Left ventricle myocardium inferior (tissue), 1 donor: ENCODE measurements around the gene GSG1L. TPM values are rescaled to one million over a fixed set of nuclear protein-coding genes. Genes with fewer than 3 reads are reported as not detected.
A peak's percentile ranks its signal among the peaks of the same experiment; 100 is the strongest.

Experiments used
- DNase-seq: peaks from one replicate; pipeline ENCODE4 v3.0.0-alpha.2; 2020
- H3K27ac ChIP-seq: fragments of 200-600 bp; replicated peaks from 2 replicates; pipeline ENCODE4 v1.8.0; 2021
- H3K27me3 ChIP-seq: fragments of 200-600 bp; 2 replicates; pipeline ENCODE4 v1.8.0; 2021; ENCODE audit warnings: low read depth
- H3K36me3 ChIP-seq: fragments of 200-600 bp; 2 replicates; pipeline ENCODE4 v1.8.0; 2021
- H3K4me1 ChIP-seq: fragments of 200-600 bp; 2 replicates; pipeline ENCODE4 v1.8.0; 2021
- H3K4me3 ChIP-seq: fragments of 200-600 bp; 2 replicates; pipeline ENCODE4 v1.8.0; 2021; ENCODE audit warnings: mild to moderate bottlenecking, moderate library complexity
- H3K9me3 ChIP-seq: fragments of 200-600 bp; replicated peaks from 2 replicates; pipeline ENCODE4 v1.8.0; 2021
- intact Hi-C: fragments of 100-400 bp; cut with micrococcal nuclease; formaldehyde crosslinking; loops from one replicate; pipeline ENCODE4 v1.11.0; 2022
- total RNA-seq: library from RNA; stranded (reverse); fragmentation: NEBNext Ultra II Directional; extraction: Animal tissue kit (Norgen Biotek cat#: 25700); gene quantifications from one replicate; pipeline ENCODE4 v1.2.1, GENCODE V29; 2021
- TF ChIP-seq, protein P1 (sequence below): fragments of 200-600 bp; IDR thresholded peaks from 2 replicates; pipeline ENCODE4 v1.8.0; 2021; ENCODE audit warnings: antibody characterized with exemption, mild to moderate bottlenecking, borderline replicate concordance
- donor health status: DM: no; HTN: yes; CAD: no; lungs with severe emphysema.

The GSG1L gene
- total RNA-seq, 1 donor from 2014 or later: 3.4 TPM

DNA sequence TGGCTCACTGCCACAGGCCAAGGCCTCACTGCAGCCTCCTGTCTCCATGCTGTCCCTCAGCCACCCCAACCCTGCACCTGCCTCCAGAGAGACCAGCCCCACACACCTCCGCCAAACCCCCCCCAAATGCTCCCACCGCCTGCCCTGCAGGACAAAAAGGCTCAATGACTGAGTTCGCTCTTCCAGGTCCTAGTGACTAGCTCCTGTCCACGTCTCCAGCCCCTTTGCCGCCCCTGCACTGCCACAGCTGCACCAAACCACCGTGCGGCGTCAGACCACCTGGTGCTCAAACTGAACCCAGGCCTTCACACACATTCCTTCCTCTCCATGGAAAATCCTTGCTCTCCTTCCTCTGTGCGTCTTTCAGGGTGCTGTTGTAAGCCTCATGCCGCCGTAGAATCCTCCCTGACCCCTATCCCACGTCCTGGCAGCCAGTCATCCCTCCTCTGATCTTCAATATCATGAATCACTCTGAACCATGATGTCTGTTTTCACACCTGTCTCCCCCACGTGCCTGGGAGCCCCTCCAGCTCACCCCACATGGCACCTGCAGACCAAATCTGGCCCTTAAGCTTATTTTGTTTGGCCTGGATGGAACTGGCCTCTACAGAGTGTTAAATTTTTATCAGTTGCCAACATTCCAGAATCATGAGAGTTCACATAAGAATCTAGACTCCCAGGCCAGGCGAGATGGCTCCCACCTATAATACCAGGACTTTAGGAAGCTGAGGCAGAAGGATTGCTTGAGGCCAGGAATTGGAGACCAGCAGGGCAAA, 4.3 kb upstream of the GSG1L start:
- DNase-seq: no peak
- H3K27ac ChIP-seq: no peak overlapping the region
- no peaks in the 10 kb centered on the region for H3K36me3 ChIP-seq
- peaks cover 12% of the 10 kb centered on the region for H3K4me1 ChIP-seq
- H3K4me3 ChIP-seq: no peak overlapping the region
- TF ChIP-seq, protein P1, sequence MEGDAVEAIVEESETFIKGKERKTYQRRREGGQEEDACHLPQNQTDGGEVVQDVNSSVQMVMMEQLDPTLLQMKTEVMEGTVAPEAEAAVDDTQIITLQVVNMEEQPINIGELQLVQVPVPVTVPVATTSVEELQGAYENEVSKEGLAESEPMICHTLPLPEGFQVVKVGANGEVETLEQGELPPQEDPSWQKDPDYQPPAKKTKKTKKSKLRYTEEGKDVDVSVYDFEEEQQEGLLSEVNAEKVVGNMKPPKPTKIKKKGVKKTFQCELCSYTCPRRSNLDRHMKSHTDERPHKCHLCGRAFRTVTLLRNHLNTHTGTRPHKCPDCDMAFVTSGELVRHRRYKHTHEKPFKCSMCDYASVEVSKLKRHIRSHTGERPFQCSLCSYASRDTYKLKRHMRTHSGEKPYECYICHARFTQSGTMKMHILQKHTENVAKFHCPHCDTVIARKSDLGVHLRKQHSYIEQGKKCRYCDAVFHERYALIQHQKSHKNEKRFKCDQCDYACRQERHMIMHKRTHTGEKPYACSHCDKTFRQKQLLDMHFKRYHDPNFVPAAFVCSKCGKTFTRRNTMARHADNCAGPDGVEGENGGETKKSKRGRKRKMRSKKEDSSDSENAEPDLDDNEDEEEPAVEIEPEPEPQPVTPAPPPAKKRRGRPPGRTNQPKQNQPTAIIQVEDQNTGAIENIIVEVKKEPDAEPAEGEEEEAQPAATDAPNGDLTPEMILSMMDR: no peak
- intact Hi-C loops: no loop called here
- no peaks in the 10 kb centered on the region for H3K9me3 ChIP-seq
- peaks cover 48% of the 10 kb centered on the region for H3K27me3 ChIP-seq

DNA sequence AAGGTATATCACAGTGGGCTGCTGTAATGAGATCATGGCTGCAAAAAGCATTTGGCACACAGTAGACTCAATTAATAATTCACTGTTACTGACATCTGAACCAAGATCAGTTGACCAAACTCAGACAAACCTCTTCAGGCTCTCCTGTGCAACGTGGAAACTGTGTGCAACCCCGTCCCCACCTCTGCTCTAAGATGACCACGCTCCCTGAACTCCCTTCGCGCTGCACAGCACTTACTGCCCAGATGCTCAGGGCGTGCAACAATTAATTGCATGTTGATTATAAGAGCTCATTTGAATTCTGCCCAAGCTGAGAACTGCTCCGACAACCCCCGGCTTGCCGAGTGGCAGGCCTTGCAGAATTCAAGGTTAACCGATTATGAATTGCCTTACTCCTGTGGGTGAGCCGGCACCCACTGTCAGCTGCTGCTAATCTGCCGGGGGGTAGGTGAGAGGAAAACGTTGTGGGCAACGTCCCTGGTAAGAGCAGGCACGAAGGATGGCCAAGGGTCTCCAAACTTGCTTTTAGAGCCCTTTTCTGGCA, 1.3 kb upstream of the GSG1L start:
- peaks cover 16% of the 10 kb centered on the region for H3K4me1 ChIP-seq
- TF ChIP-seq, protein P1: no peak
- no peaks in the 10 kb centered on the region for H3K9me3 ChIP-seq
- no peak overlapping the region for H3K27ac ChIP-seq
- H3K4me3 ChIP-seq: no peak overlapping the region
- peaks cover 60% of the 10 kb centered on the region for H3K27me3 ChIP-seq
- intact Hi-C loops: no loop called here
- H3K36me3 ChIP-seq: no peaks in the 10 kb centered on the region
- DNase-seq: no peak

DNA sequence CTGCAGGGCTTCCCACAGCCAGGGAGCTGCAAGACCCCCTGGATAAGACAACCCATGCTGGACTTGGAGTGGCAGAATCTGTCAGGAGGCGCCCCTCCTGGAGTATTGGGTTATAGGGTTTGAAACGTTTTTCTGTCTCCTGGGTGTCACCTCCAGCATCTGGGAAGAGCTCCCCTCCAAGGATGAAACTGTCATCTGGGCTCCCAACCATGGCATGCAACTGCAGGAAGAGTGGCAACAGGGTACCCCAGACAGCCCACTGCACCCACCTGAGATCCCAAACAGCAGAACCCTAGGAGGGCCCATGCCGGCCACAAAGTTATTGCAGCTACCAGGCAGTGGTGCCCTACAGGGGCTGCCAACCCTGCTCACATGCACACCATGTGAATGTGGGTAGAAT, 636 bp upstream of the GSG1L start:
- Histone ChIP-seq H3K36me3 (no peaks in the 10 kb centered on the region), H3K4me1 (peaks cover 16% of the 10 kb centered on the region), H3K9me3 (no peaks in the 10 kb centered on the region), H3K27me3 (peaks cover 66% of the 10 kb centered on the region), H3K27ac (no peak overlapping the region), H3K4me3 (no peak overlapping the region)
- DNase-seq: no peak
- intact Hi-C loops: no loop called here
- TF ChIP-seq, protein P1: no peak

DNA sequence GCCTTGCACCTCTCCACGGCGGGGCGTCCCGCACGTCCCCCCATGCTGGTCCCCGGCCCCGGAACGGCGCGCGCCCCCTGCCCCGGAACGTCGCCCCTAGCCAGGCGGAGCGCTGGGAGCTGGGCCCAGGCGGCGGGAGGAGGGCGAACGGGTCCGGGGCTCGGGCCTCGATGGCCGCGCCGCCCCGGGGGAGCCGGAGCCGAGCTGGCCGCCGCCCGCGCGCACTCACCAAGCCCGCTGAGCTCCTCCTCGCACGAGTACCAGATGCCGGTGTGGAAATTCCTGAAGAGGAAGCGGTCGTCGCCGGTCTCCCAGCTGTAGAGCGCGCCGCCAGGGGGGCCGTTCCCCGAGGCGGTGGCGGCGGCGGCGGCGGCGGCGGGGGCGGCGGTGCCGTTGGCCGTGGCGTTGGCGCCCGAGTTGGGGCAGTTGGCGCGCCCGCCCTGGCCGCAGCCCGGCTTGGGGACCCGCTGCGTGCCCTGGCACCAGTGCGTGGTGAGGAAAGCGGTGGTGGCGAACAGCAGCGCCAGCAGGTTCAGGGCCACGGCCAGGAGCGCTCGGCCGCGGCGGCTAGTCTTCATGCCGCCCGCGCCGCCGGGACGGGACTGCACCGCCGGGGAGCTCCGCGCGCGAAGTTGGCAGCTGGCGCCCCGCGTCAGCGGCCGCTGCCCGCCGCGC, 530 bp downstream of the GSG1L start:
- no peak for DNase-seq
- intact Hi-C loops: no loop called here
- TF ChIP-seq, protein P1: no peak

DNA sequence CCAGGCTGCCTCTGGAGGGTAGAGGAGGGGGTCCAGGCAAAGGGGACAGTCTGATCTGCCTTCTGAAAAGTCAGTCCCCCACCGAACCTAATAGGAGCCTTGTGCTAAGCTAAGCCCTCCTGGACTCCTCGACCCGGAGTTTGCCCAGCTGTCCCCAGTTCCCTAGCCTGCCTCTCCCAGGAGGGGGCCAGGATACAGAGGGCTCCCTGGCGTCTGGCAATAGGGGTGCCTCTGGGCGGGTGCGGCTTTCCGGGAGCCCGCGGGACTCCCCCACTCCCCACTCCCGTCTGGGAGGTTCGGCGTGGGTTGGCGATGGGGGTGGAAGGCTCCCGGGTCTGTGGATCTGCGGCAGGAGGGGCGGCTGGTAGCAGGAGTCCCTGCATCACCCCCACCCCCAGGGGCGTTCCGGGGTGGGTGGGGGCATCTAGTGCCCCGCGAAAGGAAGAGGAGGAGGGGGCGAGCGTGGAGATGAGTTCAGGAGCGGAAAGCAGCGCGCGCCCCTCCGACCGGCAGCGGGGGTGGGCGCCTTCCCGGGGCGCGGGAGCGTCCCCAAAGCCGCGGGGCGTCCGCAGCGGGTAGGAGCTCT, 1.2 kb downstream of the GSG1L start:
- Histone ChIP-seq H3K9me3 (no peaks in the 10 kb centered on the region), H3K27ac (no peak overlapping the region), H3K36me3 (no peaks in the 10 kb centered on the region), H3K27me3 (peaks cover 84% of the 10 kb centered on the region), H3K4me1 (peaks cover 6% of the 10 kb centered on the region), H3K4me3 (peak overlapping the region; percentile 52)
- TF ChIP-seq, protein P1: no peak
- DNase-seq: no peak
- intact Hi-C loops: no loop called here

More for the DNA sequence above, 530 bp downstream of the GSG1L start:
- Histone ChIP-seq H3K36me3 (no peaks in the 10 kb centered on the region), H3K27me3 (peaks cover 78% of the 10 kb centered on the region), H3K27ac (no peak overlapping the region), H3K4me1 (peaks cover 10% of the 10 kb centered on the region), H3K4me3 (peak overlapping the region; percentile 52), H3K9me3 (no peaks in the 10 kb centered on the region)
